GM21529 (cell line): Measurements from ENCODE around the gene SPTBN4.
"Not testable (repeated sequence)": the region's sequence is repeated elsewhere in the genome, so short reads cannot be mapped to it uniquely, and the experiment has no call there.

ENCODE experiments used
- ATAC-seq: cut with Tn5 transposase; IDR thresholded peaks from one replicate; pipeline ENCODE4 v1.9.1; 2021; ENCODE audit not compliant: unreplicated experiment

The SPTBN4 gene

GRCh38 chr19:40502647-40503319 is 36.0 kb downstream of the SPTBN4 start:
- no peak for ATAC-seq

DNA sequence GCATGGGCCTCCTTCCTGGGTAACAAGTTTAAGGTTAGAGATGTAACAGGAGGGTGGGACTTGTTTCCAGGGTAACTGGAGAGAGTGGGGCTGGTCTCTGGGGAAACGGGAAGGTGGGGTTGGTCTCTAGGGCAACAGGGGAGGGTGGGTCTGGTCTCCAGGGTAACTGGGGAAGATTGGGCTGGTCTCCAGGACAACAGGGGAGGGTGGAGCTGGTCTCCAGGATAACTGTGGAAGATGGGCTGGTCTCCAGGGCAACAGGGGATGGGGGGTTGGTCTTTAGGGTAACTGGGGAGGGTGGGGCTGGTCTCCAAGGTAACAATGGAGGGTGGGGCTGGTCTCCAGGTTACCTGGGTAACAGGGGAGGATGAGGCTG is 36.5 kb downstream of the SPTBN4 start:
- no peak for ATAC-seq

DNA sequence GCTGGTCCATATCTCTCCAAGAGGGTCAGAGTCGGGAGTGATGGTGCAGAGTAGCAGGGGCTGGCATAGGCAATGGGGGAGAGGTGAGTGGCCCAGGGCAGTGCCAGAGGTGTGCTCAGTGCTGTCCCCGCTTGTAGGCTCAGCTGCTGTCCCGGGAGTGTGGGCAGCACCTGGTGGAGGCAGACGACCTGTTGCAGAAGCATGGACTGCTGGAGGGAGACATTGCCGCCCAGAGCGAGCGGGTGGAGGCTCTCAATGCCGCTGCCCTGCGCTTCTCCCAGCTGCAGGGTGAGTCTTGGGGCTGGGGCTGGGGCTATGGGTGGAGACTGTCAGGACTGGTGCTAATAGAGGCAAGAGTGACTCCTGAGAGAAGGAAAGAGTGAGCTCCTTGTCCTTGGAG is 39.3 kb downstream of the SPTBN4 start:
- ATAC-seq, result no peak

DNA sequence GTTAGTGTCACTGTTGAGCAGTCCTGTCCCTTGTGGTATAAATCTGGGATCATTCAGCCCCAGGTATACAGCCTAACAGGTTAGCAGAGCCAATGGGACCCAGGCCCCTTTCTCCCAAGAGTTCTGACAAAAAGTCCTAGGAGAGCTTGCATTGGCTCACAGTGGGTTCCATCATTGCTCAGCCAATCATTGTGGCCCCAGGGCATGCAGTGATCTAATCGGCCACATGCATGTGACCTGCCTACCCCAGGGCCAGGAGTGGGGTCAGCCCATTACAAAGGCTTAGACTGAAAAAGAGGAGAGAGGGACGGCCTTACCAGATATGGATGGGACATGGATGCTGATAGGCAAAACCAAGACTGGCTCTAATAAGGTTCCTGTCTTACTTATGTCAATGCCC is 41.1 kb downstream of the SPTBN4 start:
- ATAC-seq, result no peak

DNA sequence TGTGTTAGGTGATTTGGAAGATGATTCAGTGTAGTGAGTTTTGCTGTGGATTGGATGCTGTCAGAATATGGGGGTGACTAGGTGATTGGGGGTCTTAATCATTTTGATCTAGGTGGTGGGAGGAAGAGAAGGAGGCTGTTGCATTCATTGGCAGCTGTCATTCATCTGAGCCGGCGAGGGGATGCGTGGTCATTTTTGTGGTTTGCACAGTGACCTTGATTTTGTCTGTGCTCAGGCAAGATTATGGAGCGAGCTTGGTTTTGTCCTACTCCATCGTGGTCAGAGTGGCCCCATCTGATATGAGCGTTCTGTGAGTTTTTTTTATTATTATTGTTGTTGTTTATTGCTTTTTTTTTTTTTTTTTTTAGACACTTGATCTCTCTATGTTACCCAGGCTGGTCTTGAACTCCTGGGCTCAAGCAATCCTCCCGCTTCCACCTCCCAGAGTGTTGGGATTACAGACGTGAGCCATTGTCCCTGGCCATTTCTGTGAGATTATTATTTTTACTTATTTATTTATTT is 42.0 kb downstream of the SPTBN4 start:
- ATAC-seq, result no peak

DNA sequence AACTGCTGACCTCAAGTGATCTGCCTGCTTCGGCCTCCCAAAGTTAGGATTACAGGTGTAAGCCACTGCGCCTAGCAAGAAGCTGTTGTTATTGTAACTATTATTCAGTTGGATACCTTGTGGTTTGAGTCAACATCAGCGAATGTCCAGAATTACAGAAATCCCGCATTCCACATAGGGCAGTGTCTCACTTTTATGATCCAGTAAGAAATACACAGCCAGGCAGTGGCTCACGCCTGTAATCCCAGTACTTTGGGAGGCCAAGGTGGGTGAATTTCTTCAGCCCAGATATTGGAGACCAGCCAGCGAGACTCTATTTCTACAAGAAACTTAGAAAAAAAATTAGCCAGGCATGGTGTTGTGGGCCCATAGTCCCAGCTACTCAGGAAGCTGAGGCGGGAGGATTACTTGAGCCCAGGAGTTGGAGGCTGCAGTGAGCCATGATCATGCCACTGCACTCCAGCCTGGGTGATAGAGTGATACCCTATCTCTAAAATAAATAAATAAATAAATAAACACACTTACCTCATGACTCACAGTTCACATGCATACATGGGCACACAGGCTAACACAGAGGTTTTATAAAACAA is 43.8 kb downstream of the SPTBN4 start:
- ATAC-seq, result no peak

DNA sequence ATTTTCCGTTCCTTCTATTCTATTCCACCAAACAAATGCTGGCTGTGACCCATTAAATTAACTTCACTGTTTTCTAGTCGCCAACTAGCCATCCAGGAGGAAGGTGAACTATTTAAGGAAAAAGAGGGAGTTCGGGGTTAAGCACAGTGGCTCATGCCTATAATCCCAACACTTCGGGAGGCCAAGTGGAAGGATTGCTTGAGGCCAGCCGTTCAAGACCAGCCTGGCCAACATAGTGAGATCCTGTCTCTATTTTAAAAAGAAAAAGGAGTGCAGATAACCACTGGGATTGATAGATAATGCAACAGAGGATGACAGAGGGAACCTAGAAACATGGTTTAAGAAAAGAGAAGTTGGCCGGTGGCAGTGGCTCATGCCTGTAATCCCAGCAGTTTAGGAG is 44.7 kb downstream of the SPTBN4 start:
- ATAC-seq, result no peak

- ATAC-seq, result no peak
These were observed 45.3 kb downstream of the SPTBN4 start for GRCh38 chr19:40512110-40512472.

DNA sequence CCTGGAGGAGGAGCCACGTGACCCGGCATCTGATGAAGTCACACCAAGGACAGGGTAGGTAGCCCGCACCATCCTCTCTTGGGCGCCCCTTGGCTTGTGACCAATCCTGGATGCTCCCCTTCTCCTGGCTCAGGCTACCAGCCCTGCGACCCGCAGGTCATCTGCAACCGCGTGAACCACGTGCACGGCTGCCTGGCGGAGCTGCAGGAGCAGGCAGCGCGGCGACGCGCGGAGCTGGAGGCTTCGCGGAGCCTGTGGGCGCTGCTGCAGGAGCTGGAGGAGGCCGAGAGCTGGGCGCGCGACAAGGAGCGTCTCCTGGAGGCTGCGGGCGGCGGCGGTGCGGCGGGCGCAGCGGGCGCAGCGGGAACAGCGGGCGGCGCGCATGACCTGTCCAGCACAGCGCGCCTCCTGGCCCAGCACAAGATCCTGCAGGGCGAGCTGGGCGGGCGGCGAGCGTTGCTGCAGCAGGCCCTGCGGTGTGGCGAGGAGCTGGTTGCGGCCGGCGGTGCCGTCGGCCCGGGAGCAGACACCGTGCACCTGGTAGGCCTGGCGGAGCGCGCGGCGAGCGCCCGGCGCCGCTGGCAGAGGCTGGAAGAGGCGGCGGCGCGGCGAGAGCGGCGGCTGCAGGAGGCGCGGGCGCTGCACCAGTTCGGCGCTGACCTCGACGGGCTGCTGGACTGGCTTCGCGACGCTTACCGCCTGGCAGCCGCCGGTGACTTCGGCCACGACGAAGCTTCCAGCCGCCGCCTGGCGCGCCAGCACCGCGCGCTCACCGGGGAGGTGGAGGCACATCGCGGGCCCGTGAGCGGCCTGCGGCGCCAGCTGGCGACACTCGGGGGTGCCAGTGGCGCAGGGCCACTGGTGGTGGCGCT is 45.9 kb downstream of the SPTBN4 start:
- no peak for ATAC-seq

- no peak for ATAC-seq
These were observed 46.5 kb downstream of the SPTBN4 start for GRCh38 chr19:40513345-40513678.

- no peak for ATAC-seq
These were observed 47.0 kb downstream of the SPTBN4 start for GRCh38 chr19:40513741-40514315.

DNA sequence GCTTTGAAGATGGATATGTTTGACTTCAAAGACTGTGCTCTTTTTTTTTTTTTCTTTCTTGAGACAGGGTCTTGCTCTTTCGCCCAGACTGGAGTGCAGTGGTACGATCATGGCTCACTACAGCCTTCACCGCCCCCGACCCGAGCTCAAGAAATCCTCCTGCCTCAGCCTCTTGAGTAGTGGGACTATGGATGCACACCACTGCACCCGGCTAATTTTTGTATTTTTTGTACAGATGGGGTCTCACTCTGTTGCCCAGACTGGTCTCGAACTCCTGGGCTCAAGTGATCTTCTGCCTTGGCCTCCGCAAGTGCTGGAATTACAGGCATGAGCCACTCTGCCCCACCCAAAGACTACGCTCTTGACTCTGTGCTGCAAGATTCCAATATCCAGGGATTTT is 50.4 kb downstream of the SPTBN4 start:
- ATAC-seq, result no peak

GRCh38 chr19:40519352-40520322 is 52.8 kb downstream of the SPTBN4 start:
- ATAC-seq, result no peak

- ATAC-seq, result no peak
These were observed 54.5 kb downstream of the SPTBN4 start for GRCh38 chr19:40521276-40521675.

GRCh38 chr19:40521900-40522299 is 55.1 kb downstream of the SPTBN4 start:
- not testable (repeated sequence) for ATAC-seq

GRCh38 chr19:40523322-40524047 is 56.7 kb downstream of the SPTBN4 start:
- ATAC-seq, result no peak

DNA sequence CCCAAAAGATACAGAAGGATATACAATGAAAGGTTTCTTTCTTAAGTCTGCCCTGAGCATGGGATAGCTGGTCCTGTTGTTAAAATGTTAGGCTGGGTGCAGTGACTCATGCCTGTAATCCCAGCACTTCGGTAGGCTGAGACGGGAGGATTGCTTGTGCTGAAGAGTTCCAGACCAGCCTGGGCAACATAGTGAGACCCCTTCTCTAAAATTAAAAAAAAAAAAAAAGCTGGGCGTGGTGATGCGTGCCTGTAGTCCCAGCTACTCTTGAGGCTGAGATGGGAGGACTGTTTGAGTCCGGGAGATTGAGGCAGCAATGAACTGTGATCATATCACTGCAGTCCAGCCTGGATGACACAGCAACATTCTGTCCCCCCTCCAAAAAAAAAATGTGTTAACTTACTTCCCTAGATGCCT is 57.3 kb downstream of the SPTBN4 start:
- ATAC-seq, result no peak

DNA sequence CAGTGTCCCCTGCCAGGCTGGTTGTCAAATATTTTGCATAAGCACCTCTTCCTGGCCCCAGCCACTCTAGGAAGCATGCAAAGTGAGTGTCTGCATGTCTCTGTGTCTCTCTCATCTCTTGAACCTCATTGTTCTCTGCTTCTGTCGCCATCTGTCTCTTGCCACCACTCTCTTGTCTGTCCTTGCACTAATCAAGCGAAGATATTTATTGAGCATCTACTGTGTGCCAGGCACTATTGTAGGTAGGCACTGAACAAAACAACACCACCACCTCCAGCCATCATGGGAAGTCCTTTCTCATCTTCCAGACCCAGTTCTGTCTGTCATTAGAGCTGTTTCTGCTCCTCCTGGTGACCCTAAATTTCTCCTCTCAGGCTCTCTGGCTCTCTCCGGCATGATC is 57.9 kb downstream of the SPTBN4 start:
- ATAC-seq, result no peak

- ATAC-seq, result no peak
These were observed 58.6 kb downstream of the SPTBN4 start for GRCh38 chr19:40525234-40526051.
